Measurements from ENCODE around the gene QSOX1. TPM values are rescaled to one million over a fixed set of nuclear protein-coding genes. Genes with fewer than 3 reads are reported as not detected.
A peak's percentile ranks its signal among the peaks of the same experiment; 100 is the strongest.

QSOX1 gene
- total and polyA plus RNA-seq, 9 of the 15 experiments (the other 6 are each of a cell fraction or from before 2014, with no cell fraction given), result 4.0 to 53.1 (median 15.0) TPM

- TF ChIP-seq, protein P1, sequence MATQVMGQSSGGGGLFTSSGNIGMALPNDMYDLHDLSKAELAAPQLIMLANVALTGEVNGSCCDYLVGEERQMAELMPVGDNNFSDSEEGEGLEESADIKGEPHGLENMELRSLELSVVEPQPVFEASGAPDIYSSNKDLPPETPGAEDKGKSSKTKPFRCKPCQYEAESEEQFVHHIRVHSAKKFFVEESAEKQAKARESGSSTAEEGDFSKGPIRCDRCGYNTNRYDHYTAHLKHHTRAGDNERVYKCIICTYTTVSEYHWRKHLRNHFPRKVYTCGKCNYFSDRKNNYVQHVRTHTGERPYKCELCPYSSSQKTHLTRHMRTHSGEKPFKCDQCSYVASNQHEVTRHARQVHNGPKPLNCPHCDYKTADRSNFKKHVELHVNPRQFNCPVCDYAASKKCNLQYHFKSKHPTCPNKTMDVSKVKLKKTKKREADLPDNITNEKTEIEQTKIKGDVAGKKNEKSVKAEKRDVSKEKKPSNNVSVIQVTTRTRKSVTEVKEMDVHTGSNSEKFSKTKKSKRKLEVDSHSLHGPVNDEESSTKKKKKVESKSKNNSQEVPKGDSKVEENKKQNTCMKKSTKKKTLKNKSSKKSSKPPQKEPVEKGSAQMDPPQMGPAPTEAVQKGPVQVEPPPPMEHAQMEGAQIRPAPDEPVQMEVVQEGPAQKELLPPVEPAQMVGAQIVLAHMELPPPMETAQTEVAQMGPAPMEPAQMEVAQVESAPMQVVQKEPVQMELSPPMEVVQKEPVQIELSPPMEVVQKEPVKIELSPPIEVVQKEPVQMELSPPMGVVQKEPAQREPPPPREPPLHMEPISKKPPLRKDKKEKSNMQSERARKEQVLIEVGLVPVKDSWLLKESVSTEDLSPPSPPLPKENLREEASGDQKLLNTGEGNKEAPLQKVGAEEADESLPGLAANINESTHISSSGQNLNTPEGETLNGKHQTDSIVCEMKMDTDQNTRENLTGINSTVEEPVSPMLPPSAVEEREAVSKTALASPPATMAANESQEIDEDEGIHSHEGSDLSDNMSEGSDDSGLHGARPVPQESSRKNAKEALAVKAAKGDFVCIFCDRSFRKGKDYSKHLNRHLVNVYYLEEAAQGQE (IDR thresholded peaks at IDR 0.05; ENCODE audit: borderline replicate concordance), result peak; percentile 51; the same call in 1 of the 2 replicates
- TF ChIP-seq, protein P1 (CRISPR knock-in tag; IDR thresholded peaks at IDR 0.05; ENCODE audit: low read depth), result no peak
- peak in 1 of 2 experiments; percentile 70; a peak in 1 of 4 replicates for TF ChIP-seq RCOR1 (IDR thresholded peaks at IDR 0.05; ENCODE audit: borderline replicate concordance in 1 of 2, low read depth in 2 of 2, low read length in 2 of 2)
- no peak for TF ChIP-seq U2AF2 (optimal IDR thresholded peaks at IDR 0.05; ENCODE audit: low read depth, low read length)
- no peak for TF ChIP-seq DMBX1 (CRISPR knock-in tag; IDR thresholded peaks at IDR 0.05; ENCODE audit: borderline replicate concordance)
- peak; percentile 75 to 89 (median 83) for TF ChIP-seq CTCF (IDR thresholded peaks at IDR 0.05 in 2 of 3, conservative IDR thresholded peaks at IDR 0.05 in 1 of 3; ENCODE audit: insufficient read depth in 2 of 3, low read depth in 1 of 3, low read length in 3 of 3)
- TF ChIP-seq ZNF444 (CRISPR knock-in tag; IDR thresholded peaks at IDR 0.05), result no peak
- TF ChIP-seq TEAD1 (CRISPR knock-in tag; IDR thresholded peaks at IDR 0.05), result 0 out of 4 replicates have a peak, but pooled peaks of 1 of the 2 experiments have one; percentile 10
- peak; percentile 38; the same call in 1 of the 2 replicates for TF ChIP-seq ARID1B (IDR thresholded peaks at IDR 0.05)
- 0 out of 2 replicates have a peak, but pooled peaks have one; percentile 15 for TF ChIP-seq ETS1 (conservative IDR thresholded peaks at IDR 0.05; ENCODE audit: control insufficient read depth, low read depth, low read length)
- TF ChIP-seq STAG1 (CRISPR knock-in tag; IDR thresholded peaks at IDR 0.05; ENCODE audit: borderline replicate concordance), result 0 out of 2 replicates have a peak, but pooled peaks have one; percentile 14
- no peak for TF ChIP-seq RBBP5 (IDR thresholded peaks at IDR 0.05; ENCODE audit: borderline replicate concordance, insufficient read depth, low read length, poor library complexity, severe bottlenecking)
- TF ChIP-seq NCOA1 (IDR thresholded peaks at IDR 0.05; ENCODE audit: low read depth), result no peak
- TF ChIP-seq RAD21 (CRISPR knock-in tag; conservative IDR thresholded peaks at IDR 0.05 in 1 of 2, IDR thresholded peaks at IDR 0.05 in 1 of 2), result peak; percentile 42 to 74
These were observed 14.3 kb downstream of the QSOX1 start (continued) for GRCh38 chr1:180168786-180169639.

Data from K562 (cell line).